ENCODE data around the gene GRIN3B.

DNA sequence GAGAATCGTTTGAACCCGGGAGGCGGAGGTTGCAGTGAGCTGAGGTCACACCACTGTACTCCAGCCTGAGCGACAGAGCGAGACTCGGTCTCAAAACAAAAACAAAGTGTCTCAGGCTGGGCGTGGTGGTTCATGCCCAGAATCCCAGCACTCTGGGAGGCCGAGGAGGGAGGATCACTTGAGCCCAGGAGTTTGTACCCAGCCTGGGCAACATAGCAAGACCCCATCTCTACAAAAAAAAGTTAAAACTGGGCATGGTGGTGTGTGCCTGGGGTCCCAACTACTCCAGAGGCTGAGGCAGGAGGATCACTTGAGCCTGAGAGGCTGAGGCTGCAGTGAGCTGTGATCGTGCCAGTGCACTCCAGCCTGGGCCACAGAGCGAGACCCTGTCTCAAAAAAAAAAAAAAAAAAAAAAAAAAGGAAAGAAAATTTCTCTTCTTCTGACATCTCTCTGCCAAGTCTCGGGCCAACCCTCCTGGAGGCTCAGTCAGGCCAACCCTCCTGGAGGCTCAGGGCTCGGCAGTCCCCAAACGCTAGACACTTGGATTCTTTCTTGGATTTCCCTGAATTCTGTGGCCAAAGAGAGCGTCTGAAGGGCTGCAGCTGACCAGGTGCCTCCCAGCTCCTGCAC lies 48.1 kb upstream of the GRIN3B start:
- TF ChIP-seq, protein P1, sequence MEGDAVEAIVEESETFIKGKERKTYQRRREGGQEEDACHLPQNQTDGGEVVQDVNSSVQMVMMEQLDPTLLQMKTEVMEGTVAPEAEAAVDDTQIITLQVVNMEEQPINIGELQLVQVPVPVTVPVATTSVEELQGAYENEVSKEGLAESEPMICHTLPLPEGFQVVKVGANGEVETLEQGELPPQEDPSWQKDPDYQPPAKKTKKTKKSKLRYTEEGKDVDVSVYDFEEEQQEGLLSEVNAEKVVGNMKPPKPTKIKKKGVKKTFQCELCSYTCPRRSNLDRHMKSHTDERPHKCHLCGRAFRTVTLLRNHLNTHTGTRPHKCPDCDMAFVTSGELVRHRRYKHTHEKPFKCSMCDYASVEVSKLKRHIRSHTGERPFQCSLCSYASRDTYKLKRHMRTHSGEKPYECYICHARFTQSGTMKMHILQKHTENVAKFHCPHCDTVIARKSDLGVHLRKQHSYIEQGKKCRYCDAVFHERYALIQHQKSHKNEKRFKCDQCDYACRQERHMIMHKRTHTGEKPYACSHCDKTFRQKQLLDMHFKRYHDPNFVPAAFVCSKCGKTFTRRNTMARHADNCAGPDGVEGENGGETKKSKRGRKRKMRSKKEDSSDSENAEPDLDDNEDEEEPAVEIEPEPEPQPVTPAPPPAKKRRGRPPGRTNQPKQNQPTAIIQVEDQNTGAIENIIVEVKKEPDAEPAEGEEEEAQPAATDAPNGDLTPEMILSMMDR (conservative IDR thresholded peaks at IDR 0.05) = no peak
- no peak for TF ChIP-seq EZH2 (IDR thresholded peaks at IDR 0.05; ENCODE audit: low read depth)

Data from PC-9 (cell line).